Neural crest cell (in vitro differentiated cells): ENCODE data around the gene ARHGAP12. TPM values are rescaled to one million over a fixed set of nuclear protein-coding genes. Genes with fewer than 3 reads are reported as not detected.

Source experiments
- DNase-seq: peaks from one replicate; pipeline ENCODE4 v3.0.0; 2021; ENCODE audit warnings: low read depth, mixed read lengths, low spot score
- H3K27ac Mint-ChIP-seq: one replicate; pipeline ENCODE4 v1.8.0; 2021; ENCODE audit warnings: mild to moderate bottlenecking, mixed read lengths; ENCODE audit not compliant: unreplicated experiment
- H3K27me3 Mint-ChIP-seq: 2 replicates; pipeline ENCODE4 v1.8.0; 2021; ENCODE audit warnings: low read depth, mild to moderate bottlenecking, mixed read lengths
- H3K36me3 Mint-ChIP-seq: 2 replicates; pipeline ENCODE4 v1.8.0; 2021; ENCODE audit warnings: low read depth, mild to moderate bottlenecking, mixed read lengths
- H3K4me1 Mint-ChIP-seq: 2 replicates; pipeline ENCODE4 v1.8.0; 2021; ENCODE audit warnings: mixed read lengths
- H3K4me3 Mint-ChIP-seq: one replicate; pipeline ENCODE4 v1.8.0; 2021; ENCODE audit warnings: mild to moderate bottlenecking, mixed read lengths
- H3K9me3 Mint-ChIP-seq: 2 replicates; pipeline ENCODE4 v1.8.0; 2021; ENCODE audit warnings: mixed read lengths
- total RNA-seq: library from RNA; stranded (reverse); gene quantifications from 2 replicates; pipeline ENCODE4 v1.2.1, GENCODE V29; 2021
- TF ChIP-seq, protein P1 (sequence below): fragments of 200-600 bp; sonication (generic); conservative IDR thresholded peaks from 2 replicates; pipeline ENCODE4 v1.5.0; 2021; ENCODE audit warnings: antibody characterized with exemption, mild to moderate bottlenecking

The ARHGAP12 gene
- total RNA-seq, 1 donor from 2014 or later = 33.0 TPM

DNA sequence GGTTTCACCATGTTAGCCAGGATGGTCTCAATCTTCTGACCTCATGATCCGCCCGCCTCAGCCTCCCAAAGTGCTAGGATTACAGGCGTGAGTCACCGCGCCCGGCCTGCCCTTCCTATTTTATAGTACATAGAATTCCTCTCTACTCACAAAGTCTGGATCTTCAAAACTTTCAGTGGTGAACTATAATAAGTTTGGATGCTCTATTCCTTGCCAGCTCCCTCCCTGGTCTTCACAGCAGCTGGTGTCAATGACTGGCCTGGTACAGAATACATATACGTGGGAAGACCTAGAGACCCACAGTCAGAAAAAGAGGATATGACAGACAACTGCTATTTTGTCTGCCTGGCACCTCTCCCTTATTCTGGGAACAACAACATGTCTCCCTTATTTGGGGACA, 40.8 kb downstream of the ARHGAP12 start:
- TF ChIP-seq, protein P1, sequence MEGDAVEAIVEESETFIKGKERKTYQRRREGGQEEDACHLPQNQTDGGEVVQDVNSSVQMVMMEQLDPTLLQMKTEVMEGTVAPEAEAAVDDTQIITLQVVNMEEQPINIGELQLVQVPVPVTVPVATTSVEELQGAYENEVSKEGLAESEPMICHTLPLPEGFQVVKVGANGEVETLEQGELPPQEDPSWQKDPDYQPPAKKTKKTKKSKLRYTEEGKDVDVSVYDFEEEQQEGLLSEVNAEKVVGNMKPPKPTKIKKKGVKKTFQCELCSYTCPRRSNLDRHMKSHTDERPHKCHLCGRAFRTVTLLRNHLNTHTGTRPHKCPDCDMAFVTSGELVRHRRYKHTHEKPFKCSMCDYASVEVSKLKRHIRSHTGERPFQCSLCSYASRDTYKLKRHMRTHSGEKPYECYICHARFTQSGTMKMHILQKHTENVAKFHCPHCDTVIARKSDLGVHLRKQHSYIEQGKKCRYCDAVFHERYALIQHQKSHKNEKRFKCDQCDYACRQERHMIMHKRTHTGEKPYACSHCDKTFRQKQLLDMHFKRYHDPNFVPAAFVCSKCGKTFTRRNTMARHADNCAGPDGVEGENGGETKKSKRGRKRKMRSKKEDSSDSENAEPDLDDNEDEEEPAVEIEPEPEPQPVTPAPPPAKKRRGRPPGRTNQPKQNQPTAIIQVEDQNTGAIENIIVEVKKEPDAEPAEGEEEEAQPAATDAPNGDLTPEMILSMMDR = no peak
- H3K27ac Mint-ChIP-seq = no peak overlapping the region
- H3K4me3 Mint-ChIP-seq = no peak overlapping the region
- H3K9me3 Mint-ChIP-seq = peaks cover 4% of the 10 kb centered on the region
- H3K4me1 Mint-ChIP-seq = peaks cover 20% of the 10 kb centered on the region
- H3K36me3 Mint-ChIP-seq = peaks cover 8% of the 10 kb centered on the region
- H3K27me3 Mint-ChIP-seq = no peaks in the 10 kb centered on the region
- no peak for DNase-seq

DNA sequence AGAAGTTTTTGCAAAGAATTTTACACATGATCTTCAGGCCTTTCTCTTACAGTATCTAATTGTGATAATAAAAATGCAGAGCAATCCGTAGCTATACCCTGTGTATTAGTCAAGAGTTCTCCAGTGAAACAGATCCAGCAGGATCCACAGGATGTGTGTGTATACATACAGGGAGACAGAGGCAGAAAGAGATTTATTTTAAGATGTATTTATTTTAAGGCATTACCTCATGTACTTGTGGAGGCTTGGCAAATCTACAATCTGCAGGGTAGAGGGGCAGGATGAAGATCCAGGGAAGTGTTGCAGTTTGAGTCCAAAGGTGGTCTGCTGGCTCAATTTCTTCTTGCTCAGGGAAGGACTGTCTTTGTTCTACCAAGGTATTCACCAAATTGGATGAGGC, 41.7 kb downstream of the ARHGAP12 start:
- TF ChIP-seq, protein P1 = no peak
- Mint-ChIP-seq H3K36me3 (peaks cover 3% of the 10 kb centered on the region), H3K27me3 (no peaks in the 10 kb centered on the region), H3K9me3 (no peaks in the 10 kb centered on the region), H3K4me1 (peaks cover 16% of the 10 kb centered on the region), H3K27ac (no peak overlapping the region), H3K4me3 (no peak overlapping the region)
- DNase-seq = no peak

DNA sequence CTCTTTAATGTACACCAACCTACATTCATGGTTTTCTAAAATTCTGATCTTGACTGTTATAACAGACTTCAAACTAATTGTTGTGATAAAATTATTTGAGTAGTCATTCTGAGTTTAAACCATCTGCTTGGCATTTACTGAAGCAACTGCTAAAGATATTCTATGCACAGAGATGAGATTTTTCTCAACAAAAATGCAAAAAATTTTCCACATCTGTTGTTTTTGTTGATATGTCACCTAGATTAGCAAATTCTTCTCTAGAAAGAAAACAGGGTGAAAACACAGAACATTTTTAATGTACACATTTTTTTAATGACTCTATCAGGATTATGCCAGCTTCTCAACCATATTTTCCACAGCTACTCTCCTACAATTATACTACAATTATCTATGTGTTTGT, 42.7 kb downstream of the ARHGAP12 start:
- TF ChIP-seq, protein P1 = no peak
- Mint-ChIP-seq H3K27ac (no peak overlapping the region), H3K4me1 (peaks cover 16% of the 10 kb centered on the region), H3K9me3 (no peaks in the 10 kb centered on the region), H3K27me3 (no peaks in the 10 kb centered on the region), H3K36me3 (no peaks in the 10 kb centered on the region), H3K4me3 (no peak overlapping the region)
- DNase-seq = no peak

DNA sequence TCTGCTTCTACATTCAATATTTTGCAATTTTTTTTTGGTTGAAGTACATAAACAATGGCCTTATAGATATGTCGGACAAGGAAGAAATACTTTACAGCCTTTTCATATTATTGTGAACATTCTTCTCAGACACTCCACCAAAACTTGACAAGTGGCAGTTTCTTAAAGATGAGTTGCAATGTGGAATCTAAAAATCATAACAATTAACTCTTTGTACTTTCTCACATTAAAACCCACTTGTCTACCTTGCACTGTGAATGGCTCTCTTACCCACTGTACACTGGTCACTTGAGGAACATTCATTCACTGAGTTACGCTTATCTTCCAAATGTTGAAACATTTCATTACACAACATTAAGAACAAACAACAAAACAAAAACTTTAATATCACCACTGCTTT, 44.2 kb downstream of the ARHGAP12 start:
- Mint-ChIP-seq H3K27ac (no peak overlapping the region), H3K27me3 (no peaks in the 10 kb centered on the region), H3K9me3 (no peaks in the 10 kb centered on the region), H3K4me1 (peaks cover 12% of the 10 kb centered on the region), H3K4me3 (no peak overlapping the region), H3K36me3 (no peaks in the 10 kb centered on the region)
- TF ChIP-seq, protein P1 = no peak
- DNase-seq = no peak

DNA sequence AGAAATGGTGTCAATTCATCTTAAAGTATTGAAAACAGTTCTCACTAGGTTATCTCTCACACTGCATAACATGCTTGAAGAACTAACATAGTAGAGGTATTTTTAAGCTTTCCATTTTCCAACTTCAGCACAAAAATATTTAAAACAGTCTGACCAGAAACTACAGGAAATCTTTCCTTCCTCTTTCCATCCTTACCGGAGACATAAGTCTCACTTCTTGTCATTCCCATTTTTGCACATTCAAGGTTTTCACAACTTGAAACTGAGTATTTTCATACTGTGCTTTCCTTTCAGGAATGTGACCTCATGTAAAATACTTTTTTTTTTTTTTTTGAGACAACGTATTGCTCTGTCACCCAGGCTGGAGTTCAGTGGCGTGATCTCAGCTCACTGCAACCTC, 45.2 kb downstream of the ARHGAP12 start:
- Mint-ChIP-seq H3K4me1 (peaks cover 15% of the 10 kb centered on the region), H3K36me3 (no peaks in the 10 kb centered on the region), H3K27ac (no peak overlapping the region), H3K4me3 (no peak overlapping the region), H3K9me3 (no peaks in the 10 kb centered on the region), H3K27me3 (no peaks in the 10 kb centered on the region)
- no peak for DNase-seq
- TF ChIP-seq, protein P1 = no peak

DNA sequence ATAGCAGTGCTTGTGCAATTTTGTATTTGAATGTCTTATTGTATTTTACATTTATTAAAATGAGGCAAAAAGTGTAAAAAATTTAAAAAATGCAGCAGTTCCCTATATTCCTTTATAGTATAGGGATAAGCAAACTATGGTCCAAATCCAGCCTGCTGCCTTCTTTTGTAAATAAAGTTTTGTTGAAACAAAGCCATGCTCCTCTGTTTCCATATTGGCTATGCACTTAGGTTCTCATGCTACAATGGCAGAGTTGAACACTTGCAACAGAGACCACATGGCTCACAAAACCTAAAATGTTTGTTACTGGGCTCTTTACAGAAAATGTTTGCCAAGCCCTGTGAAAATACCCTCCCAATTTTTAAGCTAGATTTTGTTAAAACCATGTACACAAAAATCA, 50.1 kb downstream of the ARHGAP12 start:
- Mint-ChIP-seq H3K9me3 (no peaks in the 10 kb centered on the region), H3K36me3 (no peaks in the 10 kb centered on the region), H3K4me1 (peaks cover 11% of the 10 kb centered on the region), H3K4me3 (no peak overlapping the region), H3K27me3 (no peaks in the 10 kb centered on the region), H3K27ac (no peak overlapping the region)
- TF ChIP-seq, protein P1 = no peak
- DNase-seq = no peak
